ENCODE data around the gene CA14.

Gene CA14

GRCh38 chr1:150221552-150221951, 36.0 kb upstream of the CA14 start:
- Histone ChIP-seq H3K4me2 (ENCODE audit: low read depth, low read length, poor library complexity, severe bottlenecking) (no peak overlapping the region), H3F3A (ENCODE audit: insufficient read depth) (peaks cover 29% of the 10 kb centered on the region), H3K36me3 (ENCODE audit: low read length) (peaks cover 36% of the 10 kb centered on the region), H3K27ac (ENCODE audit: low read depth, low read length) (no peak overlapping the region), H3K9me2 (replicated peaks; ENCODE audit: insufficient read depth, low read length) (no peaks in the 10 kb centered on the region), H4K20me1 (ENCODE audit: low read depth, low read length) (no peaks in the 10 kb centered on the region), H3K9me3 (ENCODE audit: insufficient read depth, low read length) (no peaks in the 10 kb centered on the region), H2AFZ (ENCODE audit: low read depth, low read length, severe bottlenecking) (no peak overlapping the region), H3K9ac (ENCODE audit: low read length) (no peak overlapping the region), H3K79me2 (ENCODE audit: insufficient read depth, low read length) (no peaks in the 10 kb centered on the region; the same call in 1 of the 2 replicates), H3K27me3 (ENCODE audit: low read length) (no peaks in the 10 kb centered on the region), H3K4me3 (ENCODE audit: insufficient read depth, low read length, poor library complexity, severe bottlenecking) (no peak overlapping the region)
- TF ChIP-seq CTCF (IDR thresholded peaks at IDR 0.05; ENCODE audit: insufficient read depth, low read length, poor library complexity, severe bottlenecking) (no peak), EZH2phosphoT487 (conservative IDR thresholded peaks at IDR 0.05; ENCODE audit: low read length) (no peak)

GRCh38 chr1:150224983-150225382, 32.6 kb upstream of the CA14 start:
- Histone ChIP-seq H3K9me3 (ENCODE audit: insufficient read depth, low read length) (no peaks in the 10 kb centered on the region), H3K79me2 (ENCODE audit: insufficient read depth, low read length) (peaks cover 4% of the 10 kb centered on the region), H2AFZ (ENCODE audit: low read depth, low read length, severe bottlenecking) (no peak overlapping the region), H3F3A (ENCODE audit: insufficient read depth) (peaks cover 16% of the 10 kb centered on the region; the same call in 1 of the 2 replicates), H3K9ac (ENCODE audit: low read length) (no peak overlapping the region), H3K27me3 (ENCODE audit: low read length) (no peaks in the 10 kb centered on the region), H3K4me2 (ENCODE audit: low read depth, low read length, poor library complexity, severe bottlenecking) (no peak overlapping the region), H3K4me3 (ENCODE audit: insufficient read depth, low read length, poor library complexity, severe bottlenecking) (no peak overlapping the region), H3K27ac (ENCODE audit: low read depth, low read length) (no peak overlapping the region), H4K20me1 (ENCODE audit: low read depth, low read length) (no peaks in the 10 kb centered on the region), H3K9me2 (replicated peaks; ENCODE audit: insufficient read depth, low read length) (no peaks in the 10 kb centered on the region), H3K36me3 (ENCODE audit: low read length) (peaks cover 34% of the 10 kb centered on the region)
- TF ChIP-seq CTCF (IDR thresholded peaks at IDR 0.05; ENCODE audit: insufficient read depth, low read length, poor library complexity, severe bottlenecking) (no peak), EZH2phosphoT487 (conservative IDR thresholded peaks at IDR 0.05; ENCODE audit: low read length) (no peak)

GRCh38 chr1:150225546-150225945, 32.0 kb upstream of the CA14 start:
- Histone ChIP-seq H3K9me2 (replicated peaks; ENCODE audit: insufficient read depth, low read length) (no peaks in the 10 kb centered on the region), H3K4me3 (ENCODE audit: insufficient read depth, low read length, poor library complexity, severe bottlenecking) (no peak overlapping the region), H3K79me2 (ENCODE audit: insufficient read depth, low read length) (peaks cover 10% of the 10 kb centered on the region), H3K9ac (ENCODE audit: low read length) (no peak overlapping the region), H3K36me3 (ENCODE audit: low read length) (peaks cover 33% of the 10 kb centered on the region), H3K9me3 (ENCODE audit: insufficient read depth, low read length) (no peaks in the 10 kb centered on the region), H4K20me1 (ENCODE audit: low read depth, low read length) (no peaks in the 10 kb centered on the region; the same call in 1 of the 2 replicates), H3K27me3 (ENCODE audit: low read length) (no peaks in the 10 kb centered on the region), H2AFZ (ENCODE audit: low read depth, low read length, severe bottlenecking) (no peak overlapping the region), H3K27ac (ENCODE audit: low read depth, low read length) (no peak overlapping the region), H3F3A (ENCODE audit: insufficient read depth) (peaks cover 21% of the 10 kb centered on the region; the same call in 1 of the 2 replicates), H3K4me2 (ENCODE audit: low read depth, low read length, poor library complexity, severe bottlenecking) (no peak overlapping the region)
- TF ChIP-seq CTCF (IDR thresholded peaks at IDR 0.05; ENCODE audit: insufficient read depth, low read length, poor library complexity, severe bottlenecking) (no peak), EZH2phosphoT487 (conservative IDR thresholded peaks at IDR 0.05; ENCODE audit: low read length) (no peak)

All from SU-DHL-6 (cell line).